Heart left ventricle (tissue), 13 donors: ENCODE data around the gene THSD7B.

Source experiments
- CTCF ChIP-seq, 12 donors: fragments of 200-600 bp; sonication (generic) in 4 of 12; IDR thresholded peaks; one replicate each; pipeline versions ENCODE4 v1.5.0 to v1.8.0; 2018 to 2022; ENCODE audit warnings: antibody characterized with exemption in 12 of 12, mild to moderate bottlenecking in 5 of 12
- POLR2A ChIP-seq, 2 donors: fragments of 450-650 bp; IDR thresholded peaks; one replicate each; pipeline ENCODE4 v1.6.1; 2017; ENCODE audit warnings: antibody characterized with exemption in 2 of 2, mild to moderate bottlenecking in 2 of 2, moderate library complexity in 2 of 2
- donor health status: ischemic (EF 13 %, LVEDD 7.1; RV severe dilation, severe dysfunction).
- donor health status: DM: no; HTN: yes; CAD: no.
- donor health status: DM: no; HTN: no; CAD: no.
- donor health status: ischemic (EF 25% LVEDD 6.9; RV normal size, moderate dysfunction).
- donor health status: ischemic (EF 25% LVEDD 5.7; RV mildly dilated, moderate dysfunction).
- donor health status: ischemic (EF 35%, LVEDD 5.7; RV mildly dilated, moderate dysfunction).
- donor health status: nonischemic (EF 11% LVEDD 7.7; RV severe dilation, severe dysfunction).
- donor health status: DM: yes; HTN: yes; CAD: no.
- donor health status: PGD.
- donor health status: ischemic (EF 29% LVEDD 5.4; RV normal size, mild dysfunction).
- donor health status: nonischemic (EF 23%, LVEDD 6.1; RV moderate dilation, normal function).

GRCh38 chr2:137437386-137437785, 672.0 kb downstream of the THSD7B start:
- TF ChIP-seq POLR2A (IDR thresholded peaks at IDR 0.05) (no peak), CTCF (IDR thresholded peaks at IDR 0.05) (no peak)
